ENCODE measurements around the gene CCR8.
"Not testable (repeated sequence)": the region's sequence is repeated elsewhere in the genome, so short reads cannot be mapped to it uniquely, and the experiment has no call there.

The CCR8 gene

GRCh38 chr3:39349080-39349479, 19.6 kb downstream of the CCR8 start:
- DNase-seq (ENCODE audit: low read depth in 3 of 3) = no peak

- DNase-seq (ENCODE audit: low read depth in 3 of 3) = no peak
These were observed 21.2 kb downstream of the CCR8 start for GRCh38 chr3:39350714-39351113.

GRCh38 chr3:39351134-39351533, 21.6 kb downstream of the CCR8 start:
- not testable (repeated sequence) for DNase-seq (ENCODE audit: low read depth in 3 of 3)

- DNase-seq (ENCODE audit: low read depth in 3 of 3) = not testable (repeated sequence)
These were observed 23.8 kb downstream of the CCR8 start for GRCh38 chr3:39353168-39353927.

- no peak for DNase-seq (ENCODE audit: low read depth in 3 of 3)
These were observed 28.8 kb downstream of the CCR8 start for GRCh38 chr3:39358333-39358732.

- no peak for DNase-seq (ENCODE audit: low read depth in 3 of 3)
These were observed 31.9 kb downstream of the CCR8 start for GRCh38 chr3:39361252-39361927.

GRCh38 chr3:39362192-39362591, 32.7 kb downstream of the CCR8 start:
- no peak for DNase-seq (ENCODE audit: low read depth in 3 of 3)

GRCh38 chr3:39362812-39363211, 33.3 kb downstream of the CCR8 start:
- no peak for DNase-seq (ENCODE audit: low read depth in 3 of 3)

- not testable (repeated sequence) for DNase-seq (ENCODE audit: low read depth in 3 of 3)
These were observed 40.9 kb downstream of the CCR8 start for GRCh38 chr3:39370450-39370849.

GRCh38 chr3:39372833-39373232, 43.3 kb downstream of the CCR8 start:
- no peak for DNase-seq (ENCODE audit: low read depth in 3 of 3)

GRCh38 chr3:39376959-39377634, 47.6 kb downstream of the CCR8 start:
- no peak for DNase-seq (ENCODE audit: low read depth in 3 of 3)

GRCh38 chr3:39378088-39378487, 48.6 kb downstream of the CCR8 start:
- DNase-seq (ENCODE audit: low read depth in 3 of 3) = peak in 2 of 3 experiments; percentile 31 to 39

- no peak for DNase-seq (ENCODE audit: low read depth in 3 of 3)
These were observed 49.7 kb downstream of the CCR8 start for GRCh38 chr3:39378957-39379777.

GRCh38 chr3:39379778-39380155, 50.3 kb downstream of the CCR8 start:
- no peak for DNase-seq (ENCODE audit: low read depth in 3 of 3)

- no peak for DNase-seq (ENCODE audit: low read depth in 3 of 3)
These were observed 51.9 kb downstream of the CCR8 start for GRCh38 chr3:39381432-39381831.

Data from stimulated activated CD4-positive, alpha-beta T cell treated with anti-CD3 and anti-CD28 coated beads, TNF-alpha, amount 100 ng/mL, for 4 hours (primary cell).